Stimulated activated memory B cell treated with anti-CD40 and anti-IgM and Interleukin-4, amounts not matched to agents 10 μg/mL and 1 μg/mL and 100 μg/mL, for 72 hours (primary cell): Measurements from ENCODE around the gene BZW1.

Experiments used
- ATAC-seq: fragments of 150-1000 bp; cut with Tn5 transposase; 2 replicates; pipeline ENCODE4 v1.10.0; 2021
- H3K27ac Mint-ChIP-seq: one replicate; pipeline ENCODE4 v1.8.0; 2022; ENCODE audit warnings: mild to moderate bottlenecking, mixed read lengths
- H3K27me3 Mint-ChIP-seq: one replicate; pipeline ENCODE4 v1.8.0; 2022; ENCODE audit warnings: mixed read lengths
- H3K36me3 Mint-ChIP-seq: one replicate; pipeline ENCODE4 v1.8.0; 2022; ENCODE audit warnings: mixed read lengths
- H3K4me1 Mint-ChIP-seq: one replicate; pipeline ENCODE4 v1.8.0; 2022; ENCODE audit warnings: mixed read lengths
- H3K4me3 Mint-ChIP-seq: one replicate; pipeline ENCODE4 v1.8.0; 2022; ENCODE audit warnings: mild to moderate bottlenecking, moderate library complexity, mixed read lengths
- H3K9me3 Mint-ChIP-seq: one replicate; pipeline ENCODE4 v1.8.0; 2022; ENCODE audit warnings: mixed read lengths

The BZW1 gene

GRCh38 chr2:200871151-200871550 is 59.4 kb downstream of the BZW1 start:
- peaks cover 21% of the 10 kb centered on the region for H3K36me3 Mint-ChIP-seq
- H3K27me3 Mint-ChIP-seq, result no peaks in the 10 kb centered on the region
- no peak overlapping the region for H3K4me3 Mint-ChIP-seq
- ATAC-seq, result no peak
- H3K4me1 Mint-ChIP-seq, result no peaks in the 10 kb centered on the region
- H3K27ac Mint-ChIP-seq, result no peak overlapping the region
- H3K9me3 Mint-ChIP-seq, result no peaks in the 10 kb centered on the region

DNA sequence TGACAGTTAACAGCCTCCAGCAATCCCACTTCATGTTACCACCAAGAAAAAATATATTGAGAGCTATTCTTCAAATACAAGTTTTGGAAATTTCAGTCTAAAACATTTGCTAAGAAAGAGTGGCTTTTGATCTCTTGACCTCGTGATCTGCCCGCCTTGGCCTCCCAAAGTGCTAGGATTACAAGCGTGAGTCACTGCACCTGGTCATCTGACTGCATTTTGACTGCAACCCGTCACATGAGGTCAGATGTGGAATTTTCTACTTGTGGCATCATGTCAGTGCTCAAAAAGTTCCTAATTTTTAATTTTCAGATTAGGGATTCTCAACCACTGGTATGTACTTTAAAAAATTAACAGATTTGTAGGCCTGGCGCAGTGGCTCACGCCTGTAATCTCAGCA is 61.9 kb downstream of the BZW1 start:
- ATAC-seq, result no peak
- H3K27ac Mint-ChIP-seq, result no peak overlapping the region
- no peaks in the 10 kb centered on the region for H3K4me1 Mint-ChIP-seq

More for the DNA sequence above, 61.9 kb downstream of the BZW1 start:
- no peaks in the 10 kb centered on the region for H3K9me3 Mint-ChIP-seq
- H3K36me3 Mint-ChIP-seq, result peaks cover 21% of the 10 kb centered on the region
- H3K4me3 Mint-ChIP-seq, result no peak overlapping the region
- H3K27me3 Mint-ChIP-seq, result no peaks in the 10 kb centered on the region
